Activated naive CD8-positive, alpha-beta T cell treated with anti-CD3 and anti-CD28 coated beads, Interleukin-2, amount 10 ng/mL, durations not matched to agents 7 days and 5 days (primary cell): ENCODE data around the gene MTA1. TPM values are rescaled to one million over a fixed set of nuclear protein-coding genes. Genes with fewer than 3 reads are reported as not detected.

Experiments
- ATAC-seq: fragments of 150-1000 bp; cut with Tn5 transposase; one replicate; pipeline ENCODE4 v1.10.0; 2021; ENCODE audit warnings: low read depth, moderate library complexity
- POLR2A ChIA-PET: fragments of 350-600 bp; sonication (Branson Sonifier 250); formaldehyde crosslinking; loops from one replicate; lab custom pipeline; 2021; ENCODE audit warnings: antibody characterized with exemption; lab: Charles Lee
- DNase-seq: peaks from one replicate; pipeline ENCODE4 v3.0.0; 2021
- H3K27ac Mint-ChIP-seq: one replicate; pipeline ENCODE4 v1.8.0; 2022; ENCODE audit warnings: mild to moderate bottlenecking, mixed read lengths
- H3K27me3 Mint-ChIP-seq: one replicate; pipeline ENCODE4 v1.8.0; 2022; ENCODE audit warnings: mild to moderate bottlenecking, moderate library complexity, mixed read lengths
- H3K36me3 Mint-ChIP-seq: one replicate; pipeline ENCODE4 v1.8.0; 2021; ENCODE audit warnings: mild to moderate bottlenecking, mixed read lengths
- H3K4me1 Mint-ChIP-seq: one replicate; pipeline ENCODE4 v1.8.0; 2021; ENCODE audit warnings: mixed read lengths
- H3K4me3 Mint-ChIP-seq: one replicate; pipeline ENCODE4 v1.8.0; 2022; ENCODE audit warnings: mild to moderate bottlenecking, moderate library complexity, mixed read lengths
- H3K9me3 Mint-ChIP-seq: one replicate; pipeline ENCODE4 v1.8.0; 2021; ENCODE audit warnings: mixed read lengths
- total RNA-seq, 2 experiments: library from RNA; stranded (reverse); gene quantifications; one replicate each; pipeline ENCODE4 v1.2.3, GENCODE V29; 2021

Gene MTA1
- total RNA-seq, 2 experiments from 2014 or later = 120 to 132 TPM

- no peak for ATAC-seq
- no peak overlapping the region for H3K4me3 Mint-ChIP-seq
- H3K36me3 Mint-ChIP-seq = peaks cover 2% of the 10 kb centered on the region
- DNase-seq = no peak
- no peak overlapping the region for H3K27ac Mint-ChIP-seq
- POLR2A ChIA-PET = no interaction called here
- H3K4me1 Mint-ChIP-seq = no peaks in the 10 kb centered on the region
- no peaks in the 10 kb centered on the region for H3K27me3 Mint-ChIP-seq
- H3K9me3 Mint-ChIP-seq = no peaks in the 10 kb centered on the region
These were observed 22.5 kb downstream of the MTA1 start for GRCh38 chr14:105442125-105442524.

DNA sequence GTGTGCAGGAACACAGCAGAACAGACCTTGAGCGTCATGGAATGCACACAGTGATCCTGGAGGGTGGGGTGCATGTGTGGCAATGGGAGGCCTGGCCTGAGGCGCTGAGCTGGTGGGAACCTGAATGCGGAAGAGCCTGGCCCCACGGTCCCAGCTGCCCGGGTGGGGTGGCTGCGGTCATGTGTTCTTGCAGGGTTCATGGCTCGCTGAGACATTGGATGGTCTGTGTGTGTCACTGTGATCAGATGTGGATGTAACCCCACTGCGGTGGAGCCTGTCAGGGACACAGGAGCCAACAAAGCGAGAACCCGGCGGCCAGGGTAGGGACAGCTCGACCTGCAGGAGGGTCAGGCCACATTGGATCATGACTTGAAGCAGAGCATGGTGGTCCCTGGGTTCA is 23.2 kb downstream of the MTA1 start:
- DNase-seq (no peak), ATAC-seq (no peak)
- POLR2A ChIA-PET = no interaction called here

DNA sequence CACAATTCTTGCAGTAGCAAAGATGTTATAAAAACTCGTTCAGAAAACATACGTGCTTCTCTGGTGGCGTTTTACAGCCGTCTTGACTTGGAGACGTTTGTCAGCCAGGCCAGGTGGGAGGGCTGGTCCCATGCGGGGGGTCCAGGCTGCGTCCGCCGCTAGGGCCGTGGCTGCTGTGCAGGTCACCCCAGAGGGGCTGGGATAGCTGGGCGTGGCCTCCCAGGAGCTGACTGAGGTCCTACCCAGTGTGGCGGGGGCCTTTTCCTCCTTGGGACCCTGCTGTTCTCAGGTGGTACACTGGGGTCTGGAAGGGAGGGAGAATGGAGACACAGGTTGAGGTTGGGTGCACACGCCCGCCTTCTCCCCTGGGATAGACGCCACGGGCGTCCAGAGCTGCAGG is 25.2 kb downstream of the MTA1 start:
- no peaks in the 10 kb centered on the region for H3K27me3 Mint-ChIP-seq
- H3K36me3 Mint-ChIP-seq = peaks cover 2% of the 10 kb centered on the region
- H3K27ac Mint-ChIP-seq = no peak overlapping the region
- POLR2A ChIA-PET = no interaction called here
- H3K4me1 Mint-ChIP-seq = no peaks in the 10 kb centered on the region
- no peak overlapping the region for H3K4me3 Mint-ChIP-seq
- no peaks in the 10 kb centered on the region for H3K9me3 Mint-ChIP-seq
- ATAC-seq = no peak
- no peak for DNase-seq

More for the DNA sequence above, 23.2 kb downstream of the MTA1 start:
- Mint-ChIP-seq H3K9me3 (no peaks in the 10 kb centered on the region), H3K4me1 (no peaks in the 10 kb centered on the region), H3K36me3 (peaks cover 2% of the 10 kb centered on the region), H3K27ac (no peak overlapping the region), H3K4me3 (no peak overlapping the region), H3K27me3 (no peaks in the 10 kb centered on the region)

GRCh38 chr14:105445290-105445689 is 25.7 kb downstream of the MTA1 start:
- no peak overlapping the region for H3K27ac Mint-ChIP-seq
- H3K36me3 Mint-ChIP-seq = peaks cover 2% of the 10 kb centered on the region
- no peak for DNase-seq
- no peaks in the 10 kb centered on the region for H3K27me3 Mint-ChIP-seq
- H3K9me3 Mint-ChIP-seq = no peaks in the 10 kb centered on the region
- H3K4me1 Mint-ChIP-seq = no peaks in the 10 kb centered on the region
- POLR2A ChIA-PET = no interaction called here
- ATAC-seq = no peak
- H3K4me3 Mint-ChIP-seq = no peak overlapping the region

GRCh38 chr14:105445901-105446845 is 26.5 kb downstream of the MTA1 start:
- DNase-seq (no peak), ATAC-seq (no peak)
- no peaks in the 10 kb centered on the region for H3K9me3 Mint-ChIP-seq
- no peak overlapping the region for H3K4me3 Mint-ChIP-seq
- H3K4me1 Mint-ChIP-seq = no peaks in the 10 kb centered on the region
- H3K27me3 Mint-ChIP-seq = no peaks in the 10 kb centered on the region
- H3K27ac Mint-ChIP-seq = no peak overlapping the region
- peaks cover 2% of the 10 kb centered on the region for H3K36me3 Mint-ChIP-seq
- POLR2A ChIA-PET = no interaction called here

DNA sequence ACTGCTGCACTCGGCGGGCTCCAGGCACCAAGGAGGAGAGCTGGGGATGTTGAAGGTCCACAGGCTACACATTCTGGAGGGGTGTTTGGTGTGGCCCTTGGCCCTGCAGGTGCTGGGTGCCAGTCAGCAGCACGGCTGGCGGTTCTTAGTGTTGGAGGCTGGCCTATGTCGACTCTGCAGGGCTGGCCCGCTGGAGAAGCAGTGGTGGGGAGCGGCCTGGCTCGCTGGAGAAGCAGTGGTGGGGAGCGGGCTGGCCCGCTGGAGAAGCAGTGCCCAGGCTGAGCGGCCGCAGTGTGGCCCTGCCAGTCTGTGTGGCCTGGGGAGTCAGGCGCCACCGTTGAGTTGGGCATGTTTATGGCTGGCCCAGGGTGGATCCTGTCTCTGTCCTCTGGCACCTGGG is 27.3 kb downstream of the MTA1 start:
- no peaks in the 10 kb centered on the region for H3K36me3 Mint-ChIP-seq
- H3K9me3 Mint-ChIP-seq = no peaks in the 10 kb centered on the region
- no peaks in the 10 kb centered on the region for H3K27me3 Mint-ChIP-seq
- no peak overlapping the region for H3K4me3 Mint-ChIP-seq
- no peak overlapping the region for H3K27ac Mint-ChIP-seq
- POLR2A ChIA-PET = no interaction called here
- no peak for DNase-seq
- no peak for ATAC-seq
- H3K4me1 Mint-ChIP-seq = no peaks in the 10 kb centered on the region

GRCh38 chr14:105447651-105448640 is 28.3 kb downstream of the MTA1 start:
- POLR2A ChIA-PET = interaction anchor here (1.0 kb wide), 1 partner anchor 42 kb away, joined by 3 read pairs; no protein-coding TSS in a partner anchor

DNA sequence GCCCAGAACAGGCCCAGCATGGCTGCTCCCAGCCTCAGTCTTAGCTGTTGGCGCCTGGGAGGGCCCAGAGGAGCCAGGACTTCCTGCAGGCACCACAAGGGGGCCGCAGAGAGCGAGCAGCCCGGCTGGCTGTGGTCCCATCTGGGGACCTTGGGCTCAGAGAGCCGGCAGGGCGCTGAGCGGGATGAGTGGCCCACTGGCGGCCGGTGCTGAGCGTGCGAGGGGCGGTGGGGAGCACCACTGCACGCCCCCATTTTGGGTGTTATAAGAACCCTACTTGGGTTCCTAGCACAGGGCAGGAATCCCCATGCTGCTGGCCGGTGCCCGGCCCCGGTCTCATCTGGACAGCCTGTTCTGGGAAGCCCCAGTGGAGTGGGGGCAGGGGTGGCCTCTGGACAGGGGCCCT is 29.1 kb downstream of the MTA1 start:
- ATAC-seq = peak; percentile 83

More at GRCh38 chr14:105447651-105448640, 28.3 kb downstream of the MTA1 start:
- Mint-ChIP-seq H3K36me3 (no peaks in the 10 kb centered on the region), H3K4me1 (no peaks in the 10 kb centered on the region), H3K27me3 (no peaks in the 10 kb centered on the region), H3K9me3 (no peaks in the 10 kb centered on the region), H3K27ac (no peak overlapping the region), H3K4me3 (no peak overlapping the region)
- ATAC-seq (no peak), DNase-seq (no peak)

GRCh38 chr14:105449276-105450122 is 29.9 kb downstream of the MTA1 start:
- Mint-ChIP-seq H3K9me3 (no peaks in the 10 kb centered on the region), H3K27ac (no peak overlapping the region), H3K36me3 (no peaks in the 10 kb centered on the region), H3K4me3 (no peak overlapping the region), H3K4me1 (no peaks in the 10 kb centered on the region), H3K27me3 (no peaks in the 10 kb centered on the region)
- ATAC-seq (no peak), DNase-seq (no peak)
- POLR2A ChIA-PET = no interaction called here

More for the DNA sequence above, 29.1 kb downstream of the MTA1 start:
- no peaks in the 10 kb centered on the region for H3K36me3 Mint-ChIP-seq
- DNase-seq = peak; percentile 78
- H3K9me3 Mint-ChIP-seq = no peaks in the 10 kb centered on the region
- POLR2A ChIA-PET = interaction anchor here (1.0 kb wide), 1 partner anchor 41 kb away, joined by 3 read pairs; no protein-coding TSS in a partner anchor
- H3K27me3 Mint-ChIP-seq = no peaks in the 10 kb centered on the region
- no peak overlapping the region for H3K4me3 Mint-ChIP-seq
- no peak overlapping the region for H3K27ac Mint-ChIP-seq
- no peaks in the 10 kb centered on the region for H3K4me1 Mint-ChIP-seq

GRCh38 chr14:105450123-105450505 is 30.5 kb downstream of the MTA1 start:
- Mint-ChIP-seq H3K36me3 (no peaks in the 10 kb centered on the region), H3K4me1 (no peaks in the 10 kb centered on the region), H3K27me3 (no peaks in the 10 kb centered on the region), H3K27ac (no peak overlapping the region), H3K9me3 (no peaks in the 10 kb centered on the region), H3K4me3 (no peak overlapping the region)
- POLR2A ChIA-PET = no interaction called here
- ATAC-seq (no peak), DNase-seq (no peak)

GRCh38 chr14:105450864-105451720 is 31.5 kb downstream of the MTA1 start:
- H3K36me3 Mint-ChIP-seq = peaks cover 4% of the 10 kb centered on the region
- no peaks in the 10 kb centered on the region for H3K4me1 Mint-ChIP-seq
- no peaks in the 10 kb centered on the region for H3K27me3 Mint-ChIP-seq
- no peaks in the 10 kb centered on the region for H3K9me3 Mint-ChIP-seq
- ATAC-seq = no peak
- POLR2A ChIA-PET = no interaction called here
- no peak overlapping the region for H3K27ac Mint-ChIP-seq
- no peak overlapping the region for H3K4me3 Mint-ChIP-seq
- no peak for DNase-seq

GRCh38 chr14:105452963-105453362 is 33.3 kb downstream of the MTA1 start:
- no peaks in the 10 kb centered on the region for H3K27me3 Mint-ChIP-seq
- no peak overlapping the region for H3K27ac Mint-ChIP-seq
- no peaks in the 10 kb centered on the region for H3K4me1 Mint-ChIP-seq
- H3K9me3 Mint-ChIP-seq = no peaks in the 10 kb centered on the region
- H3K4me3 Mint-ChIP-seq = no peak overlapping the region
- H3K36me3 Mint-ChIP-seq = peaks cover 4% of the 10 kb centered on the region
- ATAC-seq = no peak
- DNase-seq = no peak
- POLR2A ChIA-PET = interaction anchor here (1.7 kb wide), 1 partner anchor 37 kb away, joined by 4 read pairs; no protein-coding TSS in a partner anchor
